Naive thymus-derived CD8-positive, alpha-beta T cell (primary cell): Measurements from ENCODE around the gene MSH3. TPM values are rescaled to one million over a fixed set of nuclear protein-coding genes. Genes with fewer than 3 reads are reported as not detected.

Experiments
- ATAC-seq, 2 donors: fragments of 150-1000 bp; cut with Tn5 transposase in 1 of 2; sonication (Bioruptor Pico), chemical (Tn5 transposase) in 1 of 2; 1 replicate in 1 of 2; 2 replicates in 1 of 2; pipeline ENCODE4 v1.10.0; 2021; ENCODE audit warnings: mild to moderate bottlenecking in 2 of 2, moderate library complexity in 2 of 2
- POLR2A ChIA-PET: fragments of 350-600 bp; sonication (Branson Sonifier 250); formaldehyde crosslinking; loops from one replicate; lab custom pipeline; 2021; ENCODE audit warnings: antibody characterized with exemption; lab: Charles Lee
- DNase-seq, 10 donors: peaks; one replicate each; pipeline versions ENCODE4 v3.0.0 to v3.0.0-alpha.2; 2020 to 2022
- H3K27ac Mint-ChIP-seq, 10 donors: one replicate each; pipeline ENCODE4 v1.8.0; 2020 to 2022; ENCODE audit warnings: mild to moderate bottlenecking in 10 of 10, mixed read lengths in 10 of 10, moderate library complexity in 4 of 10, inconsistent platforms in 1 of 10
- H3K27me3 Mint-ChIP-seq, 5 donors: one replicate each; pipeline ENCODE4 v1.8.0; 2021 to 2022; ENCODE audit warnings: mixed read lengths in 5 of 5
- H3K36me3 Mint-ChIP-seq, 3 donors: one replicate each; pipeline ENCODE4 v1.8.0; 2020 to 2022; ENCODE audit warnings: mixed read lengths in 3 of 3, mild to moderate bottlenecking in 2 of 3, inconsistent platforms in 1 of 3
- H3K4me1 Mint-ChIP-seq, 4 donors: one replicate each; pipeline ENCODE4 v1.8.0; 2021 to 2022; ENCODE audit warnings: mixed read lengths in 4 of 4
- H3K4me3 Mint-ChIP-seq, 10 donors: one replicate each; pipeline ENCODE4 v1.8.0; 2020 to 2022; ENCODE audit warnings: mild to moderate bottlenecking in 10 of 10, mixed read lengths in 10 of 10, moderate library complexity in 6 of 10, inconsistent platforms in 1 of 10
- H3K9me3 Mint-ChIP-seq, 9 donors: one replicate each; pipeline ENCODE4 v1.8.0; 2020 to 2022; ENCODE audit warnings: mixed read lengths in 9 of 9, mild to moderate bottlenecking in 3 of 9, inconsistent platforms in 1 of 9, moderate library complexity in 1 of 9
- polyA plus RNA-seq, 3 donors: library from polyadenylated mRNA; unstranded; fragments of 300-500 nt; fragmentation: Illumina TruSeq; gene quantifications; one replicate each; pipeline ENCODE4 v1.2.3, GENCODE V29; 2021
- total RNA-seq, 8 experiments: library from RNA in 2 of 8; stranded (reverse) in 2 of 8; gene quantifications; one replicate each; pipeline ENCODE4 v1.2.3 and lab custom pipeline; 2021 to 2026

Gene MSH3
- total and polyA plus RNA-seq, 5 experiments from 2014 or later: 11.0 to 16.3 (median 13.0) TPM

DNA sequence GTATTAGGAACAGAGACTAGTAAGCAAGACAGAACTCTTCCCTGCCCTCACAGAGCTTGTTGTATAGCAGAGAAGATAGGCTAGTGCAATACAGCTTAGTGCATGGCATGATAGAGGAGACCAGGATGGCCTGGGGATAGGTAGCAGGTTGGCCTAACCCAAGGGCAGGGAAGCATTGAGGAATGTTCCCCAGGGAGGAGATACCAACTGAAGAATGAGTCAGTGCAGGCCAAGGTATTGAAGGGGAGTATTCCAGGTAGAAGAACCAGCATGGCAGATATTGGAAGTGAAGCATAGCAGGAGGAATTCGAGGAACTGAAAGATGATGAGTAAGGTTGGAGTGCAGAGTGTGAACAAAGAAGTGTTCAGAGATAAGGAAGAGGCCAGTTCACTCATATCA is 138.9 kb downstream of the MSH3 start:
- ATAC-seq (no peak), DNase-seq (no peak)
- peaks cover 4 to 45% (median 18%) of the 10 kb centered on the region in 3 donors for H3K36me3 Mint-ChIP-seq
- H3K9me3 Mint-ChIP-seq: no peaks in the 10 kb centered on the region
- H3K27ac Mint-ChIP-seq: no peak overlapping the region
- H3K4me1 Mint-ChIP-seq: no peaks in the 10 kb centered on the region
- no peaks in the 10 kb centered on the region for H3K27me3 Mint-ChIP-seq
- H3K4me3 Mint-ChIP-seq: no peak overlapping the region
- POLR2A ChIA-PET: no interaction called here

DNA sequence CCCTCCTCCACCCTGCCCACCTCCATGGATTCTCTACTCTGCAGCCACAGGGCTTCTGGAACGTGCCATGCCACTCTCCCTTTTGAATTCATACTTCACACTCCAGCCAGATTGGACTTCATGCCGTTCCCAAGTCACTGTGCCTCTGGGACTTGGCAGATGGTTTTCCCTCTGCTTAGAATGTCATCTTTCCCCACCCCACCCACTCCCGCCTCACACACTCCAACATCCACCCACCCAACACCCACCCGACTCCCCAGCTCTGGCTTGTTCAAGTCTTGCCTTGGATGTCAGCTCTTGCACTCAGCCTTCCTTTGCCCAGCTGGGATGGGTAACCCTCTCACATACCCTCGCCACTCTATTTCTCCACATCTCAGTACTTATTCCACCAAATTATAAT is 142.4 kb downstream of the MSH3 start:
- no peak for DNase-seq
- H3K9me3 Mint-ChIP-seq: no peaks in the 10 kb centered on the region
- POLR2A ChIA-PET: no interaction called here
- H3K36me3 Mint-ChIP-seq: peaks cover 11 to 46% (median 23%) of the 10 kb centered on the region in 3 donors
- no peaks in the 10 kb centered on the region for H3K27me3 Mint-ChIP-seq
- H3K4me1 Mint-ChIP-seq: no peaks in the 10 kb centered on the region
- ATAC-seq: no peak
- peak overlapping the region in 1 of 10 donors; percentile 16 for H3K27ac Mint-ChIP-seq
- H3K4me3 Mint-ChIP-seq: no peak overlapping the region

DNA sequence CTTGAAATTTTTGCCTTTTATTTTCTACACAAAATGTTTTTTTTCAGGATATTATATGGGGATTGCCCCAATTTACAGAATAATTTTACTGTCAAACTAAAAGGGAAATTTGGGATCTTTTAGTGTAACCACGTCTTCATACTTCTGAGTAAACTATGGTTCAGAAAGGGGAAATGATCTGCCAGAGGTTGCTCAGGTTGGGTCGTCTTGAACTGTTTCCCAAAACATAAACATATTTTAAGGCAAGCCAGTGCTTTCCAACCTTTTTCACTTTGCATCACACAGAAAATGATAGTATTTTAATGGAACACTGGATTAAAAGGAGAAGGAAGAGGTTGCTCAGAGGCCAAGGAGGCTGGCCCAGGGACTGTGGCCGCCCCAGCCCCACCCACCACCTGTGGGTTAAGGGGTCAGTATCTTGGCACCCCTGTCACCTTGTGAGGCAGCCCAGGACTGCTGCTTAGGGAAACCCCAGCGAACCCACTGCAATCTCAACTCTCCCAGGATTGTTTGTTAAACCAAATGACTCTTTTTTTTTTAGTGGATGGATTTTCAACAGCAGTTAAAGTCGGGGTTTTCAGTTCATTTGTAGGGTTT is 143.1 kb downstream of the MSH3 start:
- DNase-seq: no peak
- no peak for ATAC-seq
- H3K9me3 Mint-ChIP-seq: peaks cover 0 to under 1% (median 0%) of the 10 kb centered on the region in 9 donors
- peaks cover 12 to 40% (median 23%) of the 10 kb centered on the region in 3 donors for H3K36me3 Mint-ChIP-seq
- peak overlapping the region in 1 of 10 donors; percentile 16 for H3K27ac Mint-ChIP-seq
- no peak overlapping the region for H3K4me3 Mint-ChIP-seq
- H3K4me1 Mint-ChIP-seq: no peaks in the 10 kb centered on the region
- POLR2A ChIA-PET: no interaction called here
- no peaks in the 10 kb centered on the region for H3K27me3 Mint-ChIP-seq

DNA sequence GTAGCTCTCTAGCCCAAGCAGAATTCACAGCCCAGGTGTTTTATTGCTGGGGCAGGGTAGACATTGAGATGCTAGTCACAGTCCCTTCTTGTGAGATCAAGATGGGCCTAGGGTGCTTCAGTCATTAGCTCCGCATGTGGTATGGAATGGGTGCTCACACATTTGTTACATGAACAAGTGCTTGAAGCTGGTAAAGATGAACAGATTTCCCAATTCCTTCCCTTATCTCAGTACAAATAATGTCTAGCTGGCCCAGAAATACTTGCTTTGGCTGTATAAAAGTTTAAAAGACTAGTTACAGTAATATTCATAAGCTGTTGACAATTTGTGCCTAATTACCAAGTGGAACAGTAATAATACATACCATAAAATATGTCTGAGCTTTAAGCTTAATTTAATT is 143.7 kb downstream of the MSH3 start:
- Mint-ChIP-seq H3K4me3 (no peak overlapping the region), H3K9me3 (peaks cover 0 to 6% (median 0%) of the 10 kb centered on the region in 9 donors), H3K36me3 (peaks cover 18 to 44% (median 27%) of the 10 kb centered on the region in 3 donors), H3K27me3 (no peaks in the 10 kb centered on the region), H3K27ac (no peak overlapping the region), H3K4me1 (peaks cover 0 to under 1% (median 0%) of the 10 kb centered on the region in 4 donors)
- ATAC-seq (no peak), DNase-seq (no peak)
- POLR2A ChIA-PET: no interaction called here

DNA sequence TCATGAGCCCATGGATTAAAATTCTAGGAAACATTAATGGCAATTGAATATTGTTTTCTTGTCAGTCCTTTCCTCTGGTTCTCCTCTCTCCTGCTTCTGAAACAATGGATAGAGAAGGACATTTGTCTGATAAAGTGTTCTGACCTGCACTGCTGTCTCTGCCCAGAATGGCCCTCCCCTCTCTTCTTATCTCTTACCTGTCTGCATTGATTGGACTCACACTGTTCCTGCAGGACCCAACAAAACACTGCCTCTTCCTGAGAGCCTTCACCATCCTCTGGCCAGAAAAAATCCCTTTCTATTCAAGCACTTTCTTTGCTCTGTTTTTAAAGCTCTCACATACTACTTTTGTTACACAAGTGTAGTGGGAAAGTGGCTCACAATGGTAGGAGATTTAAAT is 144.2 kb downstream of the MSH3 start:
- POLR2A ChIA-PET: interaction anchor here (0.6 kb wide), 1 partner anchor 1308 kb away, joined by 3 read pairs; no protein-coding TSS in a partner anchor
- H3K4me1 Mint-ChIP-seq: peaks cover 0 to 3% (median 0%) of the 10 kb centered on the region in 4 donors
- DNase-seq: no peak
- H3K36me3 Mint-ChIP-seq: peaks cover 18 to 49% (median 31%) of the 10 kb centered on the region in 3 donors
- peaks cover 0 to 6% (median 0%) of the 10 kb centered on the region in 9 donors for H3K9me3 Mint-ChIP-seq
- H3K27me3 Mint-ChIP-seq: no peaks in the 10 kb centered on the region
- H3K4me3 Mint-ChIP-seq: no peak overlapping the region
- peak overlapping the region in 5 of 10 donors; percentile 2 to 40 (median 8) for H3K27ac Mint-ChIP-seq
- ATAC-seq: no peak

DNA sequence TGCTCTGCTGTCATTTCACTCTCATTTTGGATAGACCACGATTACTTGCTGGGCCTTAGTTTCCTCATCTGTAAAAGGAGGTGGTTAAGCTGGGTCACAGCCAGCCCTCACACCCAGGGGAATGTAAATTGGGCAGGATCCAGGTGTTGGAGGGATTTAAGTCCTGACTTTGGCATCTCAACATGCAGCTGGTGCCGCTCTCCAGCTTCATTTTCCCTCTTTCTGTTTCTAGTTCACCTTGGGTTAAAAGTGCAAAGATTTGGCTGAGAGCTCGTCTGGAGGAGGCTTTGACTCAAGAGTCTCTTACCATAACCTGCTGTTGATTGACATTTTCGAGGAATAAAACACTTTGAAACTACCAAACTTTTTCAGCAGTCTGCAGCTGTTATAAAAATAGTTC is 144.6 kb downstream of the MSH3 start:
- H3K9me3 Mint-ChIP-seq: peaks cover 0 to 6% (median 0%) of the 10 kb centered on the region in 9 donors
- peak overlapping the region in 1 of 10 donors; percentile 8 for H3K27ac Mint-ChIP-seq
- H3K4me3 Mint-ChIP-seq: no peak overlapping the region
- no peak for DNase-seq
- peaks cover 0 to 3% (median 0%) of the 10 kb centered on the region in 4 donors for H3K4me1 Mint-ChIP-seq
- H3K27me3 Mint-ChIP-seq: no peaks in the 10 kb centered on the region
- POLR2A ChIA-PET: interaction anchor here (0.6 kb wide), 1 partner anchor 1307 kb away, joined by 3 read pairs; no protein-coding TSS in a partner anchor
- H3K36me3 Mint-ChIP-seq: peaks cover 18 to 52% (median 31%) of the 10 kb centered on the region in 3 donors
- no peak for ATAC-seq

DNA sequence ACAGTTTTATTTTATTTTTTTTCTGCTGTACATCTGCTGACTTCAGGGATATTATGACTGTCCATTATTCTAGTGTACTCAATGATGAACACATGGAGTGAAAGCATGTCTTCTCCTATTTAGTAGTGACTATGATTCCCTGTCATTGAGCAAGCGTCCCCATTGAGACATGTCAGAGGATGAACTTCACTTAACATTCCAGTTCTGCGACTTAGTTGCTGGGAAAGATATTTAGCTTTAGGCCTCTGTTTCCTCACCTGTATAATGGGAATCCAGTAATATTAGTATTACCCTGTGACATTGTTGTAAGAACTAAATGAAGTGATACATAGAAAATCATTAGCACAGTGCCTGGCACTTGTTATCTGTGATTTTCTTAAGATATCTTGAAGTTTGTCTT is 145.1 kb downstream of the MSH3 start:
- Mint-ChIP-seq H3K4me3 (no peak overlapping the region), H3K4me1 (peaks cover 0 to 3% (median 0%) of the 10 kb centered on the region in 4 donors), H3K36me3 (peaks cover 18 to 53% (median 31%) of the 10 kb centered on the region in 3 donors), H3K27ac (no peak overlapping the region), H3K9me3 (peaks cover 0 to 6% (median 0%) of the 10 kb centered on the region in 9 donors), H3K27me3 (no peaks in the 10 kb centered on the region)
- no peak for DNase-seq
- POLR2A ChIA-PET: interaction anchor here (0.6 kb wide), 1 partner anchor 1307 kb away, joined by 3 read pairs; no protein-coding TSS in a partner anchor
- no peak for ATAC-seq

DNA sequence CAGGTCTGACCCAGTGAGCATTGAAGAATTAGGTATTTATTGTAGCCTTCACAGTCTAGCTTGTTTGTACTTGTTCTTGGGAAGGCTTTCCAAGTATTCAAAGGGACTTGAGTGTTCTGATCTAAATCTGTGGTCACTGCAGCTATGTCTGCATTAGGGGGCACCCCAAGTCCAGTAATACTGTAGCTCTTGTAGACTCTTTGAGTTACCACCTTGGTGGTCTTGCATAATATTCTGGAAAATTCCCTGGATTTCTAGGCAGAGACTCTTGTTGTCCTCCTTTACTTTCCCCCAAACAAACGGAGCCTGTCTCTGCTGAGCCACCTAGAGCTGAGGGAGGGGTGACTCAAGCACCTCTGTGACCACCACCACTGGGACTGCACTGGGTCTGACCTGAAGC is 149.9 kb downstream of the MSH3 start:
- H3K36me3 Mint-ChIP-seq: peaks cover 18 to 54% (median 28%) of the 10 kb centered on the region in 3 donors
- H3K9me3 Mint-ChIP-seq: peaks cover 0 to 6% (median 0%) of the 10 kb centered on the region in 9 donors
- peak overlapping the region in 1 of 10 donors; percentile 12 for H3K27ac Mint-ChIP-seq
- H3K4me1 Mint-ChIP-seq: peaks cover 0 to 5% (median 0%) of the 10 kb centered on the region in 4 donors
- peak overlapping the region in 1 of 10 donors; percentile 60 for H3K4me3 Mint-ChIP-seq
- ATAC-seq (no peak), DNase-seq (no peak)
- no peaks in the 10 kb centered on the region for H3K27me3 Mint-ChIP-seq
- POLR2A ChIA-PET: no interaction called here

DNA sequence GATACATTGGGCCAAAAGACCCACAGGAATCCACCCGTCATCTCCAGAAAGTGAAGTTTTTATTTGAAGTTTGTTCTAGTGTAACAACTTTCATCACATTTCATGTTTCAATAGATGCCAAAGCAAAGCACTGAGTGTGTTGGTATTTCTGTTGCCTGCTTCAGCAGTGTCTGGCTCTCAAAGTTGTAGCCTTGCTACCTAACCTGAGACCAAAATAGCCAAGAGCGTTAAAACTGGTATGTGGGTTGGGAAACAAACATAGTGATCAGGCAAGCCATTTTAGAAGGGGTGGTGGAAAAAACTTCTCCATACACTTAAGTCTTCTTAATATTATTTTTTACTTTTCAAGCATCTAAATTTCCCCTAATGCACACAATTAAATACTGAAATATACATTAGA is 150.6 kb downstream of the MSH3 start:
- Mint-ChIP-seq H3K4me3 (no peak overlapping the region), H3K9me3 (peaks cover 0 to 6% (median 0%) of the 10 kb centered on the region in 9 donors), H3K27ac (no peak overlapping the region), H3K27me3 (no peaks in the 10 kb centered on the region), H3K36me3 (peaks cover 18 to 51% (median 25%) of the 10 kb centered on the region in 3 donors), H3K4me1 (peaks cover 0 to 5% (median 0%) of the 10 kb centered on the region in 4 donors)
- no peak for ATAC-seq
- DNase-seq: no peak
- POLR2A ChIA-PET: no interaction called here

DNA sequence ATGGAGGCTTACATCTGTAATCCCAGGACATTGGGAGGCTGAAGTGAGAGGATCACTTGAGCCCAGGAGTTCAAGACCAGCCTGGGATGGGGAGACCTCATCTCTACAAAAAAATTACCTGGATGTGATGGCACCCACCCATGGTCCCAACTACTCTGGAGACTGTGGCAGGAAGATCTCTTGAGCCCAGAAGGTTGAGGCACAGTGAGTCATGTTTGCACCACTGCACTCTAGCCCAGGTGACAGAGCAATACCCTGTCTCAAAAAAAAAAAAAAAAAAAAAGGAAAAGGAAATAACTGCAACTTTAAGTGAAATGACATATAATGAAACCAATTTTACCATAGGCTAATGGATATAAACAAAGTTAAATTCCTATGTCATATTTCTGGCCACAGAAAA is 152.5 kb downstream of the MSH3 start:
- POLR2A ChIA-PET: no interaction called here
- peaks cover 0 to 5% (median 0%) of the 10 kb centered on the region in 4 donors for H3K4me1 Mint-ChIP-seq
- DNase-seq (no peak), ATAC-seq (no peak)
- peaks cover 7 to 41% (median 14%) of the 10 kb centered on the region in 3 donors for H3K36me3 Mint-ChIP-seq
- H3K9me3 Mint-ChIP-seq: peaks cover 0 to 6% (median 0%) of the 10 kb centered on the region in 9 donors
- H3K4me3 Mint-ChIP-seq: no peak overlapping the region
- H3K27ac Mint-ChIP-seq: no peak overlapping the region
- H3K27me3 Mint-ChIP-seq: no peaks in the 10 kb centered on the region

DNA sequence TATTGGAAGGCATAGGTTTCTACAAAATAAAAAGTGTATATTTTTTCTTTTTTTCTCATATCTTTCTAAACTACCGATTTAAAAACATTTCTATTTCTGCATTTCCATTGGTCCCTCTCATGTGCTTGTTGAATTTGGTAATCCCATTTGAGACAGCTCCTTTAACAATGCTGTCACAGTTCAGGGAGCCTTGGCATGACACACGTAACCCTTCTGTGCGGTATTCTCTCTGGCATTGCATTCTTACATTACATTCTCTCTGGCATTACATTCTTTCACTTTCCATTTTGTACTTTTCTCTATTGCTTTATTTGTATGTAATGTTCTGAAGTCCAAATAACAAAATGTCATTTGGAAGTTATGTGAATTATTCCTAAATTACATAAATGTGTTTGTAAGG is 155.0 kb downstream of the MSH3 start:
- ATAC-seq: no peak
- POLR2A ChIA-PET: no interaction called here
- H3K36me3 Mint-ChIP-seq: peaks cover 2 to 45% (median 12%) of the 10 kb centered on the region in 3 donors
- H3K4me1 Mint-ChIP-seq: peaks cover 0 to 2% (median 0%) of the 10 kb centered on the region in 4 donors
- H3K4me3 Mint-ChIP-seq: no peak overlapping the region
- H3K9me3 Mint-ChIP-seq: no peaks in the 10 kb centered on the region
- no peak for DNase-seq
- H3K27ac Mint-ChIP-seq: no peak overlapping the region
- no peaks in the 10 kb centered on the region for H3K27me3 Mint-ChIP-seq

DNA sequence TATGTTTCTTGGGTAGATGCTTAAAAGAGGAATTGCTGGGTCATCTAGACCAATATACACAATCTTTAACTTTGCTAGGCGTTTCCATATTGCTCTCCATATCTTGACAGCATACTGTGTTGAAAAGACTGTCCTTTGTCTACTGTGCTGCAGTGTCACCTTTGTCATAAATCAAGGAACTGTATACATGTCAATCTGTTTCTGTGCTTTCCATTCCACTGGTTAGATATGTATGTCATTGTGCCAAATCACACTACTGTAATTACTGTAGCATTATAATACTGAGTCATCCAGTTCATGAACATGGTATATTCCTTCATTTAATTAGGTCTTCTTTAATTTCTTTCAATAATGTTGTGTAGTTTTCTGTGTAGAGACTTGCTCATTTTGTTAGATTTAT is 156.0 kb downstream of the MSH3 start:
- Mint-ChIP-seq H3K27ac (peak overlapping the region in 1 of 10 donors; percentile 1), H3K27me3 (no peaks in the 10 kb centered on the region), H3K36me3 (peaks cover 7 to 50% (median 16%) of the 10 kb centered on the region in 3 donors)

DNA sequence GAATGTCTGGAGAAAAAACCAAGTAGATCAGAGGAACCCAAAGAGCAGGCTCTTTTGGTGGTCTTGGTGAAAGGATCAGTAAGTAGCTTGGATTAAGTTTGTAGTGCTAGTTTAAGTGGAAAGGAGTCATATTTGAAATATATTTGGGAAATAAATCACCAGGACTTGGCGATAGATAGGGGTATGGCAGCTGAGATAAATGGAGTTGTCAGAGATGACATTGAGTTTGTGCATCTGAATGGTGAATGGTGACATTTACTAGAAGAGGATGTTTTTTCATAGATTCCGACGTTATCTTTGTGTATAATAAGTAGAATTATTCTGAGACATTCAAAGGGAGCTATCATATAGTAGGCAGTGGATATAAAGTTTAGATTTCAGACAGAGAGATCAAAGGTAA is 162.1 kb downstream of the MSH3 start:
- no peak overlapping the region for H3K27ac Mint-ChIP-seq
- H3K36me3 Mint-ChIP-seq: peaks cover 37 to 62% (median 56%) of the 10 kb centered on the region in 3 donors
- H3K4me3 Mint-ChIP-seq: no peak overlapping the region
- no peaks in the 10 kb centered on the region for H3K27me3 Mint-ChIP-seq
- ATAC-seq: no peak
- POLR2A ChIA-PET: no interaction called here
- peaks cover 0 to 10% (median 3%) of the 10 kb centered on the region in 9 donors for H3K9me3 Mint-ChIP-seq
- no peak for DNase-seq
- peaks cover 0 to 5% (median 1%) of the 10 kb centered on the region in 4 donors for H3K4me1 Mint-ChIP-seq

More for the DNA sequence above, 156.0 kb downstream of the MSH3 start:
- Mint-ChIP-seq H3K4me1 (peaks cover 0 to 2% (median 0%) of the 10 kb centered on the region in 4 donors), H3K9me3 (no peaks in the 10 kb centered on the region), H3K4me3 (no peak overlapping the region)
- POLR2A ChIA-PET: no interaction called here
- no peak for DNase-seq
- ATAC-seq: no peak
